Activated CD4-positive, alpha-beta T cell treated with anti-CD3 and anti-CD28 coated beads, Interleukin-2, amount 50 U/mL, for 48 hours (primary cell): Measurements from ENCODE around the gene ACSM4.
"Not testable (repeated sequence)": the region's sequence is repeated elsewhere in the genome, so short reads cannot be mapped to it uniquely, and the experiment has no call there.

Experiments
- DNase-seq, 2 experiments: peaks; one replicate each; pipeline ENCODE4 v3.0.0-alpha.2; 2020

The ACSM4 gene, protein sequence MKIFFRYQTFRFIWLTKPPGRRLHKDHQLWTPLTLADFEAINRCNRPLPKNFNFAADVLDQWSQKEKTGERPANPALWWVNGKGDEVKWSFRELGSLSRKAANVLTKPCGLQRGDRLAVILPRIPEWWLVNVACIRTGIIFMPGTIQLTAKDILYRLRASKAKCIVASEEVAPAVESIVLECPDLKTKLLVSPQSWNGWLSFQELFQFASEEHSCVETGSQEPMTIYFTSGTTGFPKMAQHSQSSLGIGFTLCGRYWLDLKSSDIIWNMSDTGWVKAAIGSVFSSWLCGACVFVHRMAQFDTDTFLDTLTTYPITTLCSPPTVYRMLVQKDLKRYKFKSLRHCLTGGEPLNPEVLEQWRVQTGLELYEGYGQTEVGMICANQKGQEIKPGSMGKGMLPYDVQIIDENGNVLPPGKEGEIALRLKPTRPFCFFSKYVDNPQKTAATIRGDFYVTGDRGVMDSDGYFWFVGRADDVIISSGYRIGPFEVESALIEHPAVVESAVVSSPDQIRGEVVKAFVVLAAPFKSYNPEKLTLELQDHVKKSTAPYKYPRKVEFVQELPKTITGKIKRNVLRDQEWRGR

DNA sequence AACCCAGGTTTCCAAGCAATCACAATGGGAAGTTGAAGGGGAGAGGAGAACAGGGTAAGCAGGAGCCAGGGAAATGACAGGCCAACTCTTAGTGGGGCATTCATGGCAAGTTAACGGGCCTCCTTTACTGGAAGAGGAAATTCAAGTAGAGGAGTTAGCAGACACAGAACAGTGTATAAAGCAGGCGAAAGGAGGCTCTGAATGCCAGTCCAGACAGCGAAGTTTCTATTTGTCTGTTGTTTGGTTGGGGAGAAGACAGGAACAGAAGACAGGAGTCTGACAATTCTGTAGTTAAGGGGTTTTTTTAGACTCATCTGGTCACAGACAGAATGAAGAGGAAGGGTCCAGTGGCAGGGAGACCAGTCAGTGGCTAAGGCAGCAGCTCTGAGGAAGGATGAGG is at the start of gene ACSM4:
TSS of gene ACSM4 (plus strand) at position 301 of the 400 bp plus-strand sequence. CDS start 260 bp downstream, outside the sequence.
- no peak for DNase-seq

DNA sequence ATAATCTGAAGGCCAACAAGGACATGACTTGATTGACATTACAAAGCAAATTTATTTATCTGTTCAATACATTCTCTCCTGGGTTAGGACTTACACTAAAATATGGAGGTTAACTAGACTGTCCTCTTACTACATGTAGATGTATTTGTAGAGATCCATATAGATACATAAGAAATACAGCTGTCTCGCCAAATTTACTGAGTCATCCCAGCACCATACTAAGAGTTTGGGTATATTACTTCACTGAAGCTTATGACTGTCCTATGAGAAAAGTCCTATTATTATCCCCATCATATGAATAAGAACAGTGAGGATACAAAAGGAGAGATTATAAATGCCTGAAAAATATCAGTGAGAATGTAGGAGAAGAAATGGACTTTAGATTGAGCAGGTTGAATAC is 44.8 kb upstream of the ACSM4 start:
- no peak for DNase-seq

DNA sequence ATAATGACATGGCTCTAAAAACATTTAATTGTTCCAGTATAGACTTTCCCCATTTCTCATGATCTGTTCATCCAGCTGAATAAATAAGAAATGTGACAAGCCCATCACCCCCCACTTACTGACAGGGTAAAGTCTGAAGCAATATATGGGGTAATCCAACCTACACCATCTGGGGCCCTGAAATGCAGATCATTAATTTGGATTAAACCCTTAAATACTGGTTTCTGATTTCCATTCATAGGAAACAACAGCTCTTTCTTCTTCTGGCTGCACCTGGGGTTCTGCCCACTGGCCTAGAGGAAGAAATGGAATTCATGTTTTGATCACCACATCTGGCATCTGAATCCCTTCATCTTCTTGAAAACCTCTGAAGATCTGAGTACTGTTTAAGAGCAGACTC is 39.3 kb upstream of the ACSM4 start:
- no peak for DNase-seq

DNA sequence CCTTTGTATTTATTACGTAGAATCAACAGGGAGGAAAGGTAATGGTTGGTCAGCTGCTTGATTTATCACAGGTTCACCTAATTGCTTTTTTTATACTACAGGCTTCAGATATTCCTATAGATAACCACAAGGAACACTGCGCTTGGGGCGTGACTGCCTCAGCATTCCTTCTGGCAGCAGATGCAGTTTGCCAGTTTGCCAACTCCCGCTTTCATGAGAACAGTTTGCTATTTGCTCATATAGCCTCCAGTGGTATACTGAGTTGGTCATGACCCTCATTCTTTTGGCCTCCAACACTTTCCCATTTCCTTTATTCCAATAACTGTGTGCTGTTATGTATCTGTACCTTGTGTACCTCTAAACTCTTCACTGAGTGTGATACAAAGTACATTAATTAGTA is 38.6 kb upstream of the ACSM4 start:
- DNase-seq, result no peak

DNA sequence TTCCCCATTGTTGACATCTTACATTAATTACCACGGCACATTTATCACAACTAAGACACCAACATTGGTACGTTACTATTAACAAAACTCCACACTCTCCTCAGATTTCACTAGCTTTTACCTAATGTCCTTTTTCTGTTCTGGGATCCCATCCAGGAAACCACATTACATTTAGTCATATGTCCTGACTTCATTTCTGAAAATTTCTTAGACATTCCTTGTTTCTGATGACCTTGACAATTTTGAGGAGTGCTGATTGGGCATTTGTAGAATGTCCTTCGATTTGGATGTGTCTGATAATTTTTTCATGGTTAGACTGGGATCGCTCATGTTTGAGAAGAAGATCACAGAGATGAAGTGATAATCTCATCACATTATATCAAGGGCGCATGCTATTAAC is 34.6 kb upstream of the ACSM4 start:
- no peak for DNase-seq

DNA sequence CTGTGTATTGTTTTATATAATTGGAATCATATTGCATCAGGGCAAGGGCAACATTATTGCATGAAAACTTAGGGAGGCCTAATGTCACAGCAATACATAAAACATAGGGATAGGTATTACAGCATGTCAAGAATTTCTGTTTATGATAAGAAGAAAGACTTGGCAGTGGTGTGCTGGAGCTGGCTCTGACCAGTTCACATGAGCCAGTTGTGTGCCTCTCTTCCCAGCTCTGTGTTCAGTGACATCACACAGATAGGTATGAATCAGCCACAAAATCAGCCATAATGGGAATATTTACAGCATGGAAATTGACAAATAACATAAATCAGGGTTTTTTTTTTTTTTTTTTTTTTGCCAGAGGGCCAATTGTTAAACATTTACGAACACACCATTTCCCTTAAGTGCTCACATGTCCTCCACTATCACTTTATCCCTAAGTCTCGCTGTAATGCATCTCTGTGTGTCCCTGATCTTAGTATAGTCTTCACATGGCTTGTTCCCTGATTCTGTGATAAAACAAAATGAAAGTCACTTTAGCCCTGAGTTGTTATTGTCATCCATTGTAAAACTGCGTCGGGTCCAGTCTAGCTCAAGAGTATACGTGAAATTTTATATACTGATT is 31.9 kb upstream of the ACSM4 start:
- no peak for DNase-seq

DNA sequence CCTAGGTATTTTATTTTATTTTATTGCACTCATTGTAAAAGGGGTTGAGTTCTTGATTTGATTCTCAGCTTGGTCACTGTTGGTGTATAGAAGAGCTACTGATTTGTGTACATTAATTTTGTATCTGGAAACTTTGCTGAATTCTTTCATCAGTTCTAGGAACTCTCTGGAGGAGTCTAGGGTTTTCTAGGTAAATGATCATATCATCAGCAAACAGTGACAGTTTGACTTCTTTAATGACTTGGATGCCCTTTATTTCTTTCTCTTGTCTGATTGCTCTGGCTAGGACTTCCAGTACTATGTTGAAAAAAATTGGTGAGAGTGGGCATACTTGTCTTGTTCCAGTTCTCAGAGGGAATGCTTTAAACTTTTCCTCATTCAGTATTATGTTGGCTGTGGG is 28.4 kb upstream of the ACSM4 start:
- DNase-seq, result not testable (repeated sequence)

DNA sequence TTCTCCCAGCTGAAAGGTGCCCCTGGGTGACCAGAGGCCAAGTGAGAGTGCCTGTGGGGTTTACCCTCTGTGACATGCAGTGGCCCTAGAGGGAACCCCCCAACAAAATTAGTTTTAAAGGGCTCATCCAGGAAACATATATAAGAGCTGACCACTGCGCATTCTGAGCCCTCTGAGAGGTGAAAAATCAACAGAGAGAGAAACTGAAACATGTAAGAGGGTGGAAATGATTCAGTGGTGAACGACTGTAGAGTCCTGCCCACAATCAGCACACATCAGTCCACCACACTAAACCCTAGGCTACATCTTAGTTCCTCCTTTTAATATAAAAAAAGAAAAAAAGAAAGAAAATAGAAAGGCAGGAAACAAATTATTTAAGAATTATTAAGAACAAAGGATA is 21.0 kb upstream of the ACSM4 start:
- no peak for DNase-seq

DNA sequence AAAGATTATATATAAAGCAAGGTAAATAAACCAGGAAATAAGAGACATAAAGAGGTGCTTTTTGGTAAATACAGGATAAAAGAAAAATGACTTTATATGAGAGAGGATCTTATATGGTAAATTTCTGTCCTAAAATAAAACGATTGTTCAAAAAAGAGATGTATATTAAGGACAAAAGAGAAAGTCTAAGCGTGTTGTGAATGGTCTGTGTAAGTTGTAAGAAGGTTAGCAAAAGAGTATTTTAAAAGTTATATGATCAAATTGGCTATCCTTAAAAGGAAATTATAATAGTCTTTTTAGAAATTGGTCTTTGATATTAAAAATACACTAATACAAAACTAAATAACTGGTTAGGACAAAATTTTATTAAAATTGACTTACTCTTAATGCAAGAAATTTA is 14.1 kb upstream of the ACSM4 start:
- DNase-seq, result no peak

DNA sequence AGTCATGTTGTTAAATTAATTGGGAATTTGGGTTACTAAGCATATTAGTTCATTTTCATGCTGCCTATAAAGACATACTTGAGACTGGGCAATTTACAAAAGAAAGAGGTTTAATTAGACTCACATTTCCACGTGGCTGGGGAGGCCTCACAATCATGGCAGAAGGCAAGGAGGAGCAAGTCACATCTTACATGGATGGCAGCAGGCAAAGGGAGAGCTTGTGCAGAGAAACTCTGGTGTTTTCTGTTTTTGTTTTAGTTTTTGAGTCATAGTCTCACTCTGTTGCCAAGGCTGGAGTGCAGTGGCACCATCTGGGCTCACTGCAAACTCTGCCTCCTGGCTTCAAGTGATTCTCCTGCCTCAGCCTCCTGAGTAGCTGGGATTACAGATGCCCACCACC is 13.3 kb upstream of the ACSM4 start:
- DNase-seq, result not testable (repeated sequence)

DNA sequence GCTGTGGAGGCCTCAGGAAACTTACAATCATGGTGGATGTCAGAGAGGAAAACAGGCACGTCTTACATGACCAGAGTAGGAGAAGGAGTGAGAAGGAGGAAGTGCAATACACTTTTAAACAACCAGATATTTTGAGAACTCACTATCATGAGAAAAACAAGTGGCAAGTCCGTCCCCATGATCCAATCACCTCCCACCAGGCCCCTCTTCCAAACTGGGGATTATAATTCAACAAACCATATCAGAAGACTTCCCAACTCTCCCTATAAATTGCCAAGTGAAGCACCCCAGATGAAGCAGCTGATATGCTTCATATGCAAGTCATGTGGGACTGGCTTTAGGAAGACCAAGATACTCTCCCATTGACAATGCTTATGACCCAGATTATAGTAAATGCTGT is 11.6 kb upstream of the ACSM4 start:
- DNase-seq, result no peak

DNA sequence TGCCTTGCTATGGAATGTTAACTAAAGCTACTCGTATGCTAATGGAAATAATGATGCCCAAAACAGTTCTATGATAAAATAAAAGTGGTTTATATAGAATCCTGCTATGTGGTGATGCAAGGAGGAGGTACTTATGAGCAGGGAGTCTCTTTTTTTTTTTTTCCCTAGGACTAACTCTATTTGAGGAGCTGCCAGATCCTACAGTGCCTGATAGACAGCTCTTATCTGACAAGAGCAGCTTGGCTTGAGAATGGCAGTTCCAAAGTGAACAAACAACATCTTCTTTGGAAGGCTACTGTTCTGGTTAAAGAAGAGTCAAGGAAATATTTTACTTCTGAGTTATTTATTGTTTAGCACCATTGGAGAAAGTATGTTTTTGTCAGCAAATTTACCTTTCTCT is 10.2 kb upstream of the ACSM4 start:
- DNase-seq, result no peak

DNA sequence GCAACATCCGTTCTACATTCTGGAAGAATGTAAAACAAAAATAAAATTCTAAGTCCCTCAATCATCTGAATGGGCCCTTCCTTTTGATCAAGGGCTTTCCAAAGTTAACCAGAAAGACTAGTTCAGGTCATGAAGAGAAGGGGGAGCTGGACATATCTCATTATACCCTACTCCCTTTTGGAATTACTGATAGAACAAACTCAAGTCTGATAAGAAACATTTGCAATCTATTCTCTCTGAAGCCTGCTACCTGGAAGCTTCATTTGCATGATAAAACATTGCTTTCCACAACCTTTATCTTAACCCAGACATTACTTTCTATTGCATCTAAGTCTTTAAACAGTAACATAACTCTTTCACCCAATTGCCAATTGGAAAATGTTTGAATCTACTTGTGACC is 8.3 kb upstream of the ACSM4 start:
- no peak for DNase-seq

DNA sequence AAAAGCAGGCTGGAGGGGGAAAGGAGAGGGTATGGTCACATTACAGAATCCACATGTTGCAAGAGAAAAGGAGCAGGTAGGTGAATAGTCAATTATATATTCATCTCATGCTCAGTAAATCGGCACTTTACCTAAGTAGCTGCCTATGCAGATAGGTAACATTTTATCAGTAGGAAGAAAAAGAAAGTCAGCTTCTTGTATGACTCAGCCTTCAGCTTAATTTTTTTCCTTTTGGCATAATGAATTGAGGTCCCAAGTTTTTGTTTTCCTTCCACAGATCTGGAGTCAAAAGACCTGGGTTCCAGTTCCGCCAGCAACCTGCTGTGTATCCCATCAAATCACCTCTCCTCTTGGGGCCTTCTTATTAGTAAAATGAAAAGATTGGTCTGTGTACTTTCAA is 6.0 kb upstream of the ACSM4 start:
- no peak for DNase-seq

DNA sequence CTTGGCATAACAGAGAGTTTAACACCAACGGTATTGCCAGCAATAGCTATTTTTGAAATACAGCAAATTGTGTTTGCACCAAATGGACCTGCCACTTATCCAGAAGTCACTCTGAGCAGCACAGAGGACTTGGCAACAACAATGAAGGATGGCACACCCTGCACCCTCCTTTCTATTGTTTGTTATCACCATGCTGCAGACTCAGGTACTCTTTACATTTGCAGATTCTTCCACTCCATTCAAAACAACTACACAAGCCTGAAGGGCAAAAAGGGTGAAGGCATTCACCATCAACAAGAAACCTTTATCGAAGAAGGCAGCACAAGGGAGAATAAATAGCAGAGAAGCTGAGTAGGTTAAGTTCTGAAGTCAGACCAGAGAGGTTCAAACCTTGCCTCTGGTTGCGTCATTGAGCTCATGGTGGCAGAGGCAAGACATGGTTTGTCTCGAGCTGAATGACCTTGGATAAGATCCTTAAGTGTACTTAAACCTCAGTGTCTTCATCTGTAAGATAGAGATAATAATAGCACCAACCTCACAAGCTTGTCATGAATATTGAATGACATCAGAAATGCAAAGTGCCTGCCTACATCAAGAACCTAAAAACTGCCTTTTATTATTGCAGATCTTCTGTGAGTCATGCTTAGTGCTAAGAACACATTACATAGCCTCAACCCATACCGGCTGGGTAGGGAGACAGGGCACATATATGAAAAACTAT is 1.4 kb upstream of the ACSM4 start:
- no peak for DNase-seq

DNA sequence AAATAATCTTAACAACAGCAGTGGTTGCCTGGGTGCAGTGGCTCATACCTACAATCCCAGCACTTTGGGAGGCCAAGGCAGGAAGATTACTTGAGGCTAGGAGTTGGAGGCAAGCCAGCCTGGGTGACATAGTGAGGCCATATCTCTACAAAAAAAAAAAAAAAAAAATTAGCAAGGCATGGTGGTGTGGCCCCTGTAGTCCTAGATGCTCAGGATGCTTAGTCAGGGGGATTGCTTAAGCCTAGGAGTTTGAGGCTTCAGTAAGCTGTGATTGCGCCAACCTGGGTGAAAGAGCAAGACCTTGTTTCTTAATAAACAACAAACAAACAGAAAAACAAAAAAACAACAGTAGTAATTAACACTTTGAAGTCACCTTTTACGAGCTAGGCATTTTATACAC is 642 bp upstream of the ACSM4 start:
- no peak for DNase-seq

DNA sequence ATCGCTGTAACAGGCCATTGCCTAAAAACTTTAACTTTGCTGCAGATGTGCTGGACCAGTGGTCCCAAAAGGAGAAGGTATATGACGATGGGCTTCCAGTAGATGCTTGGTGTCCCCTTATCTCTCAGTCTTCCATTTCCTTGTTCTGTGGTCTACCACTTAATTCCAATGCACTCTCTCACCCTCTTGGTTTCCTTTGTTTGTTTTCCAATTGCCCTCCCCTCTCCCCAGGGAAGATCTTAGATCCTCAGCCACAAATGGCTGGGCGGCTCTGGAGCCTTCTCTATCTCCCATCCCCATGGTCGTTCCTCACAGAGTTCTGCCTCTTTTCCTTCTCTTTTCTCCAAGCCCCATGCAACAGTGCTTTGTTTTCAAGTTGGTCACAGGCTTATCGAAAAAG is 584 bp downstream of the ACSM4 start:
- DNase-seq, result no peak

DNA sequence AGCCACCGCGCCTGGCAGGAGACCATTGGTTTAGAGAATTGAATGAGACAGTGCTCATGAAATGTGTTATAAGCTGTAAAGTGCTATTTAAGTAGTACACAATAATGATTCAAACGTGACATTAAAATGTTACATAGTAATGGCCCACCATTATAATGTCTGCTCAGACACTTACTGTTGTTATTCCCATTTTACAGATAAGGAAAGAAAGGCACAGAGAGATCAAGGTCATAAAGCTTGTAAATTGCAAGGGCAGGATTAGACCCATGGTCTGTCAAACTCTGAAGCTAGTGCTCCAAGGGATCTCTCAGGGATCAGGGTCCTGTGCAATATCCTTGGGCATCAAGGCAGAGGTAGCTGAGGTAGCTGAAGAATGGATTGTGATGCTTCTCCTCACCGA is 6.2 kb downstream of the ACSM4 start:
- DNase-seq, result no peak

DNA sequence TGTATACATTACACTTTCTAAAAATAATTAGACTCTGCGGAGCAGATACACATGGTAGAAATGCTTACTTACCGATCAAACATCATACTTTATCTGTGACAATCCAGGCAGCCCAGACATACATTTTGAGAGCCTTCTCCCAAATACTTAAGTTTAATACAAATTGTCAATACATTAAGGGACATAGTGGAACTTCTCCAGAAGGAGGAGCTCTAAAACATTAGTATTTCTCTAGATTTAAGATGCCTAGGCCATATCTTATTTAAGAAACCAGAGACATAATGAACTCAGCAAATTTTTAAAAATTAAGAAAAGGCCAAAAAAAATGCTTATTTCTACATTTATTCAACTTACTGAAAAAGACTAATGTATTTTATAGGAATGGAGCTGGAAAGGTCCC is 16.1 kb downstream of the ACSM4 start:
- no peak for DNase-seq

DNA sequence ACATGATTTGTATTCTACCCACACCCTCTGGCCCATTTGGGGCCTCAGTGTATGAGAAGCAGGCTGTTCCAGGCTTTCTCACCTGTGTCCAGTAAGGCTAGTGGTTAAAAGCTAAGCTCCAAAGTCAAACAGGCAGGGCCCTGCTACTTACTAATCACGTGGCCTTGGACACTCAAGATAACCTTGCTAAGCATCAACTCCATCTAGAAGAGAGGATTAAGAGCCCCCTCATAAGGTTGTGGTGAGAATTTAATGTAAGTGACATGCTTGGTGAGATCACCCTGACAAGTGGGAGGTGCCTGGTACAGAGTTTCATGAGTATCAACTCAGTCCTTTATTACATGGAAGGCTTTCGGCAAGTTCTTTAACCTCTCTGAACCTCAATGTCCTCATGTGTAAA is 17.8 kb downstream of the ACSM4 start:
- DNase-seq, result no peak

DNA sequence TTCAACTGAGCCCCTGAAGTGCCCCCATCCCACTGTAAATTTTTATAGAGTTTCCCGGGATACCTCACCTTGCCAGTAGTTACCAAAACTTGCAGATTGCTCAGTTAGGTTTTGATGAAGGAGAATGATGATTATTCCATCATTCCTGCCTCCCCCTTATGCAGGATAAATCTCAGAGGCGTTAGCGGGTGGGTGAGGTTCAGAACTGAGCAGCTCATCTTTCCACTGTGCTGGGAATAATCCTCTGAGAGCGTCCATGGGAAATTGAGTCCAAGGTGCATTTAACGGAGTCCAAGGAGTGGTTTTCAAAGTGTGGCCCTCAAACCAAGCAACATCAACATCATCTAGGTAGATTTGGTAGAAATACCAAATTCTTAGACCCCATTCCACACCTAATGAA is 18.7 kb downstream of the ACSM4 start:
- DNase-seq, result no peak

DNA sequence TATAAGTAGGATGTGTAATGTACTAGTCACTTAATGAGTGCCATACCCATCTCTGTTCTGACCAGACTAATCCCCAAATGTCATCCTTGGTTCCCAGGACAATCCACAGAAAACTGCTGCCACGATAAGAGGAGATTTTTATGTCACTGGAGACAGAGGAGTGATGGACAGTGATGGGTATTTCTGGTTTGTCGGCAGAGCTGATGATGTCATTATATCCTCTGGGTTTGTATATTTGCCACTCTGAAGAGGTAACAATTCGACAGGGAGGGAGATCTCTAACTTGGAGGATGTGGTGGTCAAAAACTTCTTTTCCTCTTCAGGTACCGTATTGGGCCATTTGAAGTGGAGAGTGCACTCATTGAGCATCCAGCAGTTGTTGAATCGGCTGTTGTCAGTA is 20.3 kb downstream of the ACSM4 start:
- no peak for DNase-seq

DNA sequence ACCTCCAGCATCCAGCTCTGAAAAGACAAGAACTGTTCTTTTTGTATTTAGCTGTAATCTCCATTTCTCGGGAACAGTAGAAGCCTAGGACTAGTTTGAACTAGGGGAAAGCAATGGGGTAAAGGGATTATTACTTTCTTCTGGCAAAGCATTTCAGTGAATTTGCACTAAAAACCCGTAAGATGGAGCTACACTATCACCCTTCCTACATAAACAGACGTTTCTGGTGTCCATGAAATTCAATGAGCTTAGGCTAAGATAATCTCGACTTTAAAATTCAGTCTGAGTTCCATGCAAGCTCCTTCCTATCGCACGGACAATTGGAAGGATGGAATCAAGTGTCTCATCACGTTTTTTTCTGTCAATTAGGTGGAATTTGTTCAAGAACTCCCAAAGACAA is 24.0 kb downstream of the ACSM4 start:
- DNase-seq, result no peak

DNA sequence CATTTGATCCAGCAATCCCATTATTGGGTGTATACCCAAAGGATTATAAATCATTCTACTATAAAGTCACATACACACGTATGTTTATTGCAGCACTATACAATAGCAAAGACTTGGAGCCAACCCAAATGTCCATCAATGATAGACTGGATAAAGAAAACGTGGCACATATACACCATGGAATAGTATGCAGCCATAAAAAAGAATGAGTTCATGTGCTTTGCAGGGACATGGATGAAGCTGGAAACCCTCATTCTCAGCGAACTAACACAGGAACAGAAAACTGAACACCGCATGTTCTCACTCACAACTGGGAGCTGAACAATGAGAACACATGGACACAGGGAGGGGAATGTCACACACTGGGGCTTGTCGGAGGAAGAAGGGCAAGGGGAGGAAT is 33.9 kb downstream of the ACSM4 start:
- not testable (repeated sequence) for DNase-seq
